ENCODE data around the gene BANK1.
A peak's percentile ranks its signal among the peaks of the same experiment; 100 is the strongest.

The BANK1 gene

DNA sequence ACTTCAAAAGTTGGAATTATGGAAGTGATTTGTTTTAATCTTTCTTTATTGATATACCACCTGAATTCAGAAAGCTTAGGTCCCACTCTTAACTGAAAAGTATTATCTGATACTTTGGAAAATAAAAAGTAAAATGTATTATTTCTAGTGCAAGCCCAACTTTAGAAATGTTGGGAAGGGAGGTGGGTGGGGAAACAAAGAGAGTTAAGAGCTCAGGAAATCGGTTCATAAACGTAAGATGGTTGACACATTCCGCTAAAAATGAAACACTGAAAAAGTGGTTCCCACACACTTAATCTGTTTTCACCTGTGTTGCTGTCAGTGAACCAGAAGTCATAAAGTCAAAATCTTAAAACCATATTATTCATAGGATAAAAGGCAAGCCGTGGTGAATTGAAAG lies 237.4 kb downstream of the BANK1 start:
- DNase-seq (ENCODE audit: low read depth in 2 of 2), result no peak

DNA sequence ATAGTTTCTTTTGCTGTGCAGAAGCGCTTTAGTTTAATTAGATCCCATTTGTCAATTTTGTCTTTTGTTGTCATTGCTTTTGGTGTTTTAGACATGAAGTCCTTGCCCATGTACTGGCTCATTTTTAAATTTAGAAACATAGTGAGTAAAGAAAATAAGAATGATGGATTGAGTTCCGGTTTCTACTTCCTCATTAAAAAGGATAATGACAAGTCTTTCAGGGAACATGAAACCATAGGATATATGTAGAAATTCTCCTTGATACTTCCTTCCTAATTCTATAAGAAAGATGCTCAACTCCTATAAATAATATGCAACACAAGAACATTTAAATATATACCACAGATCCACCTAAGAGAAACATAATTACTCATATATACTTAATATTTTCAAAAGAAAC lies 240.9 kb downstream of the BANK1 start:
- no peak for DNase-seq (ENCODE audit: low read depth in 2 of 2)

DNA sequence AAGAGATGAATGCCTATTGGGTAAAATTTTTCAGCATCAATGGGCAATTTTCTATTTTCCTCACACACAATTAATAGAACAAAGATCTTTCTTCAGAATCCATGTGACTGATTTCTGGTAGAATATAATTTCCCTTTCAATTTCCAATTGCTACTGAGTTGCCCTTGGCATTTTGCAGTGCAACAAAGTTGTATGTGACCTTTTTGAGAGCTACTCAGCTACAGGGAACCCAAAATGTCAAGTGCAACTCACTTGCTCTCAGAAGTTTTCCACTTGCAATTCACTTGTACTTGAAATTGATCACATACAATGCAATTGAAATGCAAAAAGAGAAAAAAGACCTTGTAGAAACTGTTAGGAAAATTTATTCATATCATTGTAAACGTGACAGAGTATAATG lies 245.5 kb downstream of the BANK1 start:
- DNase-seq (ENCODE audit: low read depth in 2 of 2), result no peak

DNA sequence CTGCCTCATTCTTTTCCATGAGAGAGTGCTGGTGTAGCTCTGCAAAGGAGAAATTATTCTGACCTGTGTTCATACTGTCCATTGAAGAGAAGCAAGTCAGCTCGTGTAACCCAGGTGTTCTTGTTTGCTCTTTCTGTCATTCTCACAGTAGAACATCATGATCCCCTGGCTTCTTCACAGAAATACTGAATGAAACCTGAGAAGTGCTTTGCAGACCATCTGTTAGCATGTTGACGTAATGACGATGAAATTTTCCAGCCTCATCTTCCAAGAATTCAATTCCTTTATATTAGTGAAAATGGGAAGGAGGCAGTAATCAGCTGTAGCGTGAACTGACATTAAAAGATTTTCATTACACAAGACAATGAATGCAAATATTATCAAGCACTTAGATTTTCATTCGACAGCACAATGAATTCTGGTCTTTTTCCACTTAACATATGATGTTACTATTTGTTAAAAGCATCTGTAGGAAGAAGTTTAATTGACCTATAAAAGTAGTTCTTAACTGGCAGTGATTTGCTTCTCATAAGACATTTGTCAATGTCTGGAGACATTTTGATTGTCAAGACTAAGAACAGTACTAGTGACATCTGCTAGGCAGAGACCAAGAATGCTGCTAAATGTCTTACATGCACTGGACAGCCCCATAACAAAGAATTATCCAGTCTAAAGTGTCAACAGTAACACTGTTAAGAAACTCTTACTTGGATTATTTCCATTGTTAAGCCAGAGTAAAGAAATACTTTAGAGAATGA lies 246.3 kb downstream of the BANK1 start:
- DNase-seq (ENCODE audit: low read depth in 2 of 2), result peak; percentile 18 to 36

DNA sequence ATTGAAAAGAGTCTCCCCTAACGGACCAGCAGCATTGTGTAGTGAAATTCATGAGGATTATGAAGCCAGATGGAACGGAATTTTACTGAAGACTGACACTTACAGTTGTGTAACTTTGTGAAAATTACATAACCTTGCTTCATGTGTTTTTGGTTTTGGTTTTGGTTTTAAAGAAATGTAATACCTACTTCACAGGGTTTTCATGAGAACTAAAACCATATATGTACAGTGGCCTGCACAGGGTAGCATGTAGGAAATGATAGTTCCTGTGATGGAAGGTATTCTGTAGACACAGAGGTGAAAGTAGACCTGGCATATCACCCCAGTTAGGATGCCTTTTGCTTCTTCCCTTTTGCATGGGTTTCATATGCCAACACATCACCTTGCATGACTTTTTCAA lies 247.0 kb downstream of the BANK1 start:
- no peak for DNase-seq (ENCODE audit: low read depth in 2 of 2)

DNA sequence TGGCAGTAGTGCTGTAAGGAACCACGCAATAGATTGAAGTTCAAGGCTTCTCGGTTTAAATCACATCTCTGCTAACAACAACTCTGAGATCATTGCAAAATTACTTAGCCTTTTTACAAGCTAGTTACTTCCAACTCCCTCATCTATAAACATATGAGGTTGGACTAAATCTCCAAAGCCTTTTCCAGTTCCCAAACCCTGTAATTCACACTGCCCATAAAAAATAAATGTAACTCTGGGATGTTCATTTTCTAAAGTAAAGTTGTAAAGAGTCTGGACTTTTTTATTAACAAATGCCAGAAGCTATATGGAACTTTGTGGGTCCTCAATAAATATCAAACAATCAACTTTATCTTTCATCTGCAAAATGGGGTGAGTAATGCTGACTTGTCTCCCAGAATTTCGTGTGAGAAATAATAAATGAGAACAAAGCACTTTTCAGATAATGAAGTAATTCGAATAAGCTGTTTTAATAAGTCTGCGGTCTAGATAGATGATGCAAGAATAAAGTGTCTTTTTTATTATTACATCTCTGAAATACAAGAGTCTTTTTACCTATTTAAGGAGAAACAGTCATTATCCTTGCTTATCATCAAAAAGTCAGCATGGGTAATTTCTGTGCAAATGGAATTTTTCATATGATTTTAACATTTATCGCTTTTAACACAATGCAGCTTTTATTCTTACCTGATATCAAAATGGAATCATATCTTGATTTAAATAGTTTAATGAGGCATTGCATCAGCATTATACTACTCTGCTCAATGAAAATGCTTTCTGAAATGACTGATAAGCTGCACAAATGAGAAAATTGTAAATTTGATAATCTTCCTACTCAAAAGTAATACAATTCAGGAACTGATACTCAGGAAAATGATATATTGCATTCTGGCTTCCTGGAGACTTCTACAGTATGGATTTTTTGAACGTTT lies 252.6 kb downstream of the BANK1 start:
- no peak for DNase-seq (ENCODE audit: low read depth in 2 of 2)

DNA sequence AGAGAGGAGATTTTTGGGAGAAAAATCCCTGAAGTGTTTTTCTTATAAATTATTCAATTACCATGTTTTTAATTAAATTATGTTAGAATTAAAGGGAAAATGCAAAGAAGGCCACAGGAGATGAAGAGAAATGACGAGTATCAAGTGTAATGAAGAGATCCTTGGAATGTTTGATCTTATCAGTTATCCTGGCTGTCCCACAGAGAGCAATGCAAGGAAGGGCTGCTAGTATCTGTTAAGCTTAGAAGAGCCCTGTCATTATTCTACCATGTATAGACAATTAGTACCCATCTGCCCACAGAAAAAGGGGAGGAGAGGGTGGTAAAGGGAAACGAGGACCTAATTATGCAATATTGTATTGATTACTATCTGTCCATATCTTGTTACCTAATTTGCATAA lies 257.1 kb downstream of the BANK1 start:
- no peak for DNase-seq (ENCODE audit: low read depth in 2 of 2)

DNA sequence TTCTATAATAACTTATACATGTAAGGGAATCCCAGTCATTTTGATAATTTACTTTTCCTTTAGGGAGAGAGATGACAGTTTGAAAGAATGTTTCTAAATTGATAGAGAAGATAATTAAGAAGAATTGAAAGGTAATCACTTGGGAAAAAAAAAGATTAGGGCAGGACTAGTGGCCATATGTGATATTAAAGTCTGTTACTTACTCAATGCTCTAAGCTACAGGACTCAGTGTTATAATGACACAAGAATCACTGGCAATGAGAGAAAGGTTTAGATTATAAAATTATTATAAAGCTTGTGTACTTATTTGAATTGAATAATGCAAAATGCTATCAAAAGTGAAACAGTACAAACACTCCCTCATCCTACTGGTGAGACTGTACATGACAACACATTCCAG lies 265.3 kb downstream of the BANK1 start:
- no peak for DNase-seq (ENCODE audit: low read depth in 2 of 2)

DNA sequence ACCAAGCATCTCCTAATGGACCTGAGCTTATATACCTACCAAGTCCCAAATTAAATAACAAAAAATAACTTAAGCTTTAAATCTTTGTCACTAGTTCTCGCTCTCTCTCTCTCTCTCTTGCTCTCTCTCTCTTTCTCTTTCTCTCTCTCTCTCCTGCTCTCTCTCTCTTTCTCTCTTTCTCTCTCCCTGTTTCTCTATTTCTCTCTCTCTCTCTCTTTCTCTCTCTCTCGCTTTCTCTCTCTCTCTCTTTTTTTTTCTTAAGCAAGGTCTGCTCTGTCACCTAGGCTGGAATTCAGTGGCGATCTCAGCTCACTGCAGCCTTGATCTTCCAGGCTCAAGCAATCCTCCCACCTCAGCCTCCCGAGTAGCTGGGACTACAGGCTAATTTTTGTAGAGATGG lies 266.6 kb downstream of the BANK1 start:
- DNase-seq (ENCODE audit: low read depth in 2 of 2), result no peak

DNA sequence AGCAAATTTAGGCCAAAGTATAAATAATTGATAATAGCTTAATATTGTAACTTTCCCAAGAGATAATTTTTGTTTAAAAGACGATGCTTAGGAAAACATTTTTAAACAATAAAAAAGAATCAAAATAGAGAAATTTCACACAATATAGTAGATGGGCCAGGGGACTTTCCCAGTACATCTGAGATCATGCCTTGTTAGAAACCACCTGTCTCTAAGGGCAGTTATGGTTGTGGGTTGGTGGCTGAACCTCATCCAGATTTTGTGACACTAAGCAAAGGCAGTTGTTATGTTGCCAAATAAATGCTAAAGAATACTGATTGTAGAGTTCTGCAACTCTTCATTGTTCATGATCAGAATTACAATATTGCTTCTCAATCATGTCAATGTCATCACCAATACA lies 270.6 kb downstream of the BANK1 start:
- no peak for DNase-seq (ENCODE audit: low read depth in 2 of 2)

DNA sequence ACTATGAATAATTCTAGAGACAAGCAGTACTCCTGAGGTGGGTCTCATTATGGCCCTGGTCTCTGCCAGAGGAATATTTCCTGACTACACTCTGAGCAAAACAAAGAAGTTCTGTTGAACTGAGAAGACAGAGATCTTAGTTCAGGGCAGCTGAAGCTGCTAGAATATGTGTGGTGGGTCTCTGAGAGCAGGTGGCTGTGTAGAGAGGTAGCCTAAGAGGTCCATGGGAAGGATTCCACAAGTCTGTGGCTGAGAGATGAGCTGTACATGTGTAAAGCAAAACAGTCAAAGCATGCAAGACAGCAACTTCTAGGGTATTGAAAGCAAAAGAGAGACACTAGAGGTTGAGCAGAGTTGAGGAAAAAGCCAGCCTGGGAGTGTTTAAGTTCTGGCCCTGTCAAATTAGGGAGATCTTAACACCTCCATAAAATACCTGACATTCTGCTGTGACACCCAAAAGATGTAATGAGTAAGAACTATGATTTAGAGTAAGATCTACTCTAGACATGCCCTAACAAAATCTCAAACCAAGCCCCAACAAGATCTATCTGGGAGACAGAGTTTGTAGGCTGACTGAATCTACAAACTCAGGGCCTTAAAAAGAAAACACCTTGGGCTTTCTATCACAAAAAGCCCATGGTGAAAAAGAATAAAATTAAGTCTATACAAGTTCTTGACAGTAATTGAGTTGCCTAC lies 274.4 kb downstream of the BANK1 start:
- DNase-seq (ENCODE audit: low read depth in 2 of 2), result no peak

DNA sequence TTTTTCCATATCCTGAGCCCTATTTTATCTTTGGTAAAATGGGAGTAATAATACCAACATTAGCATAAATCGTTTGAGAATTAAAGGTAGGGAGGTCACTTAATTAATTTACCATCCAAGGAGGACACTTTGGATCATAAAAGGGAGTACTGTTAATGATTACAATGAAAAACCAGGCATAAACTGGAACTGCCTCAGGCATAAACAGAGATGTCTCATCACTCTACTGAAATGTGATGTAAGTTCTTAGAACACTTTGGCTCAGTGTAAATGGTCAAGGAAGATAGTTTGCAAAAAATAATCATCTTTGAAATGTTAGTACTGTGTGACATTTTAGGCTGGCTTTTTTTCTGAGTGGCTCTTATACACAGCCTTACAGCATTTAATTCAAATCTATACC lies 286.1 kb downstream of the BANK1 start:
- no peak for DNase-seq (ENCODE audit: low read depth in 2 of 2)

DNA sequence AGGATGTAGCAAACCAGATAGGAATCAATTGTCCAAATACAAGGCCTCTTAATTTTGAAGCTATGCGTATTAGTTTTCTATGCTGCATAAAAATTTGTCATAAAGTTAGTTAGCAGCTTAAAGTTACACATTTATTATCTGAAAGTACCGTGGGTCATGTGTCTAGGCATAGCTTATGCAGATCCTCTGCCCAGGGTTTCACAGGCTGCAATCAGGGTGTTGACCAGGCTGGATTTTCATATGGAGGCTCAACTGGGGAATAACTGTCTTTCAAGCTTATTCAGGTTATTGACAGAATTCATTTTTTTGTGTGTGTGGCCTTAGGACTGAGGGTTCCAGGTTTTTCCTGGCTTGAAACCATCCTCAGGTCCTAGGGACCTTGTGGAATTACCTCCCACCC lies 289.7 kb downstream of the BANK1 start:
- DNase-seq (ENCODE audit: low read depth in 2 of 2), result no peak

DNA sequence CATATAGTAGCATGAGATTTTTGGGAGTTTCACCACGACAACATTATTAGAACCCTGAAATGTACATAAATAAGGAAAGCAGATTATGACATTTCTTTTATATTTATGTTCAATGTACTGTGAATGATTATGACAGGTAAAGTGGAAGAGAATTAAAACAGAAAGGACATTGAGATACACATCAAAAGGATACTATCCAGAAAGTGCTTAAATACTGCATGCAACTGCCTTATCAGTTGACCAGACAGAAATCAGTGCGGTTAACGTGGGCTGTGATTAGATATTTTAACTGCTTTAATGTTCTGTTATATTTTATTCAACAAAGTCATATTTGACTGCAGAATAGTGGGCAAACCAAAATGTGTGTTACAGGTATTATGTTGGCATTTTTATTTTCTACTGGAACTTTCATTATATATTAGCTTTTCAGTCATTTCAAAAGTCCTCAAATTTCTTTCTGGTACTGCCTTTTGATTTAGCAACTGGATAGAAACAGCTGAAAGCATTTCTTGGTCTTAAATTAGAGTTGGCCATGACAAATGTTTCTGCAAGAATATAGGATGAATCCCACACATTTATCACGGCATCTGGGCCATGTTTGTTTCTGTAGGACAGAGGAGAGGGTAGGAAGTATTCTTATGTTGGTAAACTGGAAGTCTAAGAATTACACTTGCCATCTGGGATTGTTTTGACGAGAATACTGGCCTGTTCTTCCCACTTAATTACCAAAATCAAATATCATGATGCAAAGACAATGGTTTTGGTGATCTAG lies 299.5 kb downstream of the BANK1 start:
- DNase-seq (ENCODE audit: low read depth in 2 of 2), result no peak

DNA sequence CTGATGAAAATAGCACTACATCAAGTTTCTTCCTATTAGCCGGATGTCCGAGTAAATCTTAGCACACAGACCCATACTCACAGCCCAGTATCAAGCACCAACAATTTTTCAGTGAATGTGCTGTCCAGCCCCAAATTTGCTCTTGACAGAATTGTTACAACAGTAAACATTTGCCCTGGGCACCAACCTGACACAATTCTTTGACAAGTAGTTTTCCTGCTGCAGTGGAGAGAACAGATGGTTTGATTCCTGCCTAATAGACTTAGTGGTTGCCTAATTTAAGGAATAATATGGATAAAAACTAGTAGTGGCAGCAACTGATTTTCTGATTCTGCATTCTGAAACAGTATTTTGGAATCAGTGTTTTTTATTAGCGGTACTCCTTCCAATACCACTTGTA lies 301.1 kb downstream of the BANK1 start:
- DNase-seq (ENCODE audit: low read depth in 2 of 2), result no peak

DNA sequence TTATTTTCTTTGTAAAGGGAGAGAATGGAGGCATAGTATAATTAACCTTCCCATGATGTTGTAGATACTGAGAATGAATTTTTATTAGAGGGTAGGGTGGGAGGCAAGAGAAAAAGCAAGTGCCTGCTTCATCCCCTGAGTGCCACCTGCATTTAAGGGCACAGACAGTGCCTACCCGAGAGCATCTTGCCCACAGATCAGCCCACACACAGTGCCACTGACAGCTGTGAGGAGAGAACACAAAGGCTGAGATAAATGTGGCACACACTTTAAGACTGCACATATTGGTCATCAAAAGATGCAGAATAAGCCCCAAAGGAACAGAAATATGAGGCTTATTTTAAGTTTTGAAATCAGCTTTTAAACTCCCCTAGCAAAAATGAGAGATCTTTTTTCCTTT lies 304.0 kb downstream of the BANK1 start:
- DNase-seq (ENCODE audit: low read depth in 2 of 2), result no peak

DNA sequence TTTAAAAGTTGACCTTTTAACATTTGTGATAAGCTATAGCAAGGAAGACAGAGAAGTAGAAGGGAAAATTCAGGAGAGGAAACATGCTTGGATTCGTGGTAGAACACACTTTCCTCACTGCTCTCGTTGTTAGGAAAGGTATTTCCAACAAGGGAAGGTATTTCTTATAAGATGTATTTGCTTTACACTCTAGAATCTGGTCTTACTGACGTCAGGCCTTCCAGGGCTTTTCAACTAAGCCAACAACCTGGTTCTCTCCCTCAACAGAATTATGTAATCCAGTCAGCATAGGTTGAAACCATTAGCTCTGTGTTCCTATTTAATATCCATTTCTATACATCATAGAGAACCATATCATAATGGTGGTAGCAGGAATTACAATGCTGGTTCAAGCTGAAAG lies 312.8 kb downstream of the BANK1 start:
- DNase-seq (ENCODE audit: low read depth in 2 of 2), result no peak

DNA sequence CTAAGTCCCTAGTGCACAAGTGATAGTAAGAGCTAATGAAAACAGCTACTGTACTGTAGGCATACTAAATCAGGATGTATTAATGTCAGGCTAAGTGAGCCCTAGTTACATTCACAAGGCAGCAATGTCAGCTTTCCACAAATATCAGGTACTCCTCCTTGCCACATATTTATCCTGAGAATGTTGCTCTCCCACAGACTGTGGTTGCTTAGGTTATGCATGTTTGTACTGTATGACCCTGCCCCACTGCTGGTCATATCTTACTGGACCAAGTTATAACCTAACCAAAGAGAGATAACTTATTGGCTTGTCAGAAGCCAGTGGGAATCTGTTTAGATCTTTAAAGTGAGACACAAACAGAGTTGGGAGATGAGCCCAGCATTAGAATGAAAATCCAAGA lies 313.7 kb downstream of the BANK1 start:
- DNase-seq (ENCODE audit: low read depth in 2 of 2), result no peak

DNA sequence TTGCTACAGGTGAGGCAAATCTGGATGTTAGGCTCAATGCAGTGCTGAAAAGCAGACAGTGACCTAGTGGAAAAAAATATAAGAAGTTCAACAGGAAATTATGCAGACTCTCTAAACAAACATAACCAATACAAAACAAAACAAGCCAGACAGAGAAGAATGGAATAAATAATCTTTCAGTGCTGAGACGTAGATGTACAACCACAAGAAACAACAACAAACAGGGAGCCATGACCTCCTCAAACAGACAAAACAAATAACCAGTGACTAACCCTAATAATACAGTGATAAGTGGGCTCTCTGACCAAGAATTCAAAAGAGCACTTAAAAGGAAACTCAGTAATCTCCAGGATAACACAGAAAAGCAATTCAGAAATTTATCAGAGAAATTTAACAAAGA lies 315.5 kb downstream of the BANK1 start:
- no peak for DNase-seq (ENCODE audit: low read depth in 2 of 2)

DNA sequence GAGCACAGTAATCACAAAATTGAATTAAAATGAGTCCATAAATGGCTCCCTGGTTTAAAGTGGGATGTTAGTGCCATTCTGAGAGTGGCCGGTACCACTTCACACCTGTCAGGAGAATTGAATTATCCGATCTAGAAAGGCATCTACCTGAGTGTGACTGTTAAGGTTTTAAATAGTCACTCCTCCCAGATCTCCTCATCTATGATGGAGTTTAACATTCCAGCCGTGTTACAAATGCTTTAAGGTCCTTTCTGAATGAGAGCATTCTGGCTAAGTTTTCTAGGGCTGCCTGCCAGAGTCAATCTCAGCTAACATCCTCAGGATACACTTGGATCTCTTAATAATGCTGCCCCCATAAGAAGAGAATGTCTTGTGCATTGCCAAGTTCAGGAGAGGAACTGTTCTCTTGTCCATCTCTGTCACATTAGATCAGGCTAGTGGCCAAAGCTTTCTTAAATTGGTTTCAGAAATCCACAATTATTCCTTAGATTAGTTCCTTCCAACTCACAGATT lies 323.6 kb downstream of the BANK1 start:
- no peak for DNase-seq (ENCODE audit: low read depth in 2 of 2)

DNA sequence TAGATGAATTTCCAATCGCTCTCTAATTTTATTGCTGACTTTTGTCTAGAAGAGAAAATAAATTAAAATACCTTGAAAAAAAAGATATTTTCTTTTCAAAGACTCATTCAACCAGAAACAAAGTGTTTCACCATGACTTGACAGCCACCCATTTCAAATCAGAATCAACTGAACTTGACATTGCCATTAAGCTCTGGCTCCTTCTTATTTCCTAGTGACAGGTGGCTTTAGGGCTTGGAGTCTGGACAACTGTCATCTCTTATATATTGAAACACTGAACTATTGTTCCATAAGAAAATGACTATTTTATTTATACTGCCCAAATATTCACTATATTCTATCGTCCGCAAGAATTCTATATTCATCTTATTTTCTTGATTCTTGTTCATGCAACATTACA lies 325.6 kb downstream of the BANK1 start:
- DNase-seq (ENCODE audit: low read depth in 2 of 2), result no peak

DNA sequence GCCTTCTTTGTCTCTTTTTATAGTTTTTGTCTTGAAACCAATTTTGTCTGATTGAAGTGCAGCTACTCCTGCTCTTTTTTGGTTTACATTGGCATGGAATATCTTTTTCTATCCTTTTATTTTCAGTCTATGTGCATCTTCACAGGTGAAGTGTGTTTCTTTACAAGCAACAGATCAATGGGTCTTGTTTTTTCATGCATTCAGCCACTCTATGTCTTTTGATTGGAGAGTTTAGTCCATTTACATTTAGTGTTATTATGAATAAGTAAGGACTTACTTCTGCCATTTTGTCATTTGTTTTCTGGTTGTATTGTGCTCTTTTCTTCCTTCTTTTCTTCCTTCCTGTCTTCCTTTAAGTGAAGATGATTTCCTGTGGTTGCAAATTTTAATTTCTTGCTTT lies 330.3 kb downstream of the BANK1 start:
- DNase-seq (ENCODE audit: low read depth in 2 of 2), result no peak

Data from fibroblast of skin of left biceps (primary cell).